Mammary epithelial cell (primary cell): ENCODE data around the gene PANK3.

Experiments used
- EZH2 ChIP-seq: IDR thresholded peaks from 2 replicates; pipeline ENCODE4 v1.6.1; 2012; ENCODE audit warnings: low read length, inconsistent platforms, borderline replicate concordance
- TF ChIP-seq, protein P1 (sequence below), 2 donors: IDR thresholded peaks in 1 of 2; conservative IDR thresholded peaks in 1 of 2; 2 replicates each; pipeline ENCODE4 v1.5.1; 2011 to 2012; ENCODE audit warnings: inconsistent platforms in 2 of 2, low read length in 2 of 2, mild to moderate bottlenecking in 2 of 2, control low read depth in 1 of 2, low read depth in 1 of 2; ENCODE audit not compliant: insufficient read depth in 1 of 2; ENCODE audit errors: extremely low read depth in 1 of 2

DNA sequence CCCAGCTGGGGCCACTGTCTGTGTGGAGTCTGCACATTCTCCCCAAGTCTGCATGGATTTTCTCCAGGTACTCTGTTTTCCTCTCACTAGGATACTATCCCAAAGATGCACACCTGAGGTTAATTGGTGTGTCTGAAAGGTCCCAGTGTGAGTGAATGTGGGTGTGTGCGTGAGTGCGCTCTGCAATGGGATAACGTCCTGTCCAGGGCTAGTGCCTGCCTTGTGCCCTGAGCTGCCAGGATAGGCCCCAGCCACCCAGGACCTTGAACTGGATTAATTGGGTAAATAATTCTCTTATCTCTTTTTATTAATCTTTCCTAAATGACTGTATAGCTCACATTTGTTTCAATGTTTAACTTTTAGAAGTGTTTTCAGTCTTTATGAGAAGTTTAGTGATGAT, 11.5 kb upstream of the PANK3 start:
- TF ChIP-seq, protein P1, sequence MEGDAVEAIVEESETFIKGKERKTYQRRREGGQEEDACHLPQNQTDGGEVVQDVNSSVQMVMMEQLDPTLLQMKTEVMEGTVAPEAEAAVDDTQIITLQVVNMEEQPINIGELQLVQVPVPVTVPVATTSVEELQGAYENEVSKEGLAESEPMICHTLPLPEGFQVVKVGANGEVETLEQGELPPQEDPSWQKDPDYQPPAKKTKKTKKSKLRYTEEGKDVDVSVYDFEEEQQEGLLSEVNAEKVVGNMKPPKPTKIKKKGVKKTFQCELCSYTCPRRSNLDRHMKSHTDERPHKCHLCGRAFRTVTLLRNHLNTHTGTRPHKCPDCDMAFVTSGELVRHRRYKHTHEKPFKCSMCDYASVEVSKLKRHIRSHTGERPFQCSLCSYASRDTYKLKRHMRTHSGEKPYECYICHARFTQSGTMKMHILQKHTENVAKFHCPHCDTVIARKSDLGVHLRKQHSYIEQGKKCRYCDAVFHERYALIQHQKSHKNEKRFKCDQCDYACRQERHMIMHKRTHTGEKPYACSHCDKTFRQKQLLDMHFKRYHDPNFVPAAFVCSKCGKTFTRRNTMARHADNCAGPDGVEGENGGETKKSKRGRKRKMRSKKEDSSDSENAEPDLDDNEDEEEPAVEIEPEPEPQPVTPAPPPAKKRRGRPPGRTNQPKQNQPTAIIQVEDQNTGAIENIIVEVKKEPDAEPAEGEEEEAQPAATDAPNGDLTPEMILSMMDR (conservative IDR thresholded peaks at IDR 0.05 in 1 of 2, IDR thresholded peaks at IDR 0.05 in 1 of 2; ENCODE audit: extremely low read depth in 1 of 2, insufficient read depth in 1 of 2, low read depth in 1 of 2, low read length in 2 of 2): no peak
- TF ChIP-seq EZH2: no peak
